Naive B cell (primary cell): ENCODE data around the gene ADAM10. TPM values are rescaled to one million over a fixed set of nuclear protein-coding genes. Genes with fewer than 3 reads are reported as not detected.

ENCODE experiments used
- ATAC-seq, 2 donors: fragments of 150-1000 bp; cut with Tn5 transposase; 2 replicates each; pipeline ENCODE4 v1.10.0; 2021; ENCODE audit warnings: low read depth in 2 of 2, mild to moderate bottlenecking in 2 of 2, moderate library complexity in 2 of 2
- DNase-seq: peaks from one replicate; pipeline ENCODE4 v3.0.0; 2022
- H3K27ac Mint-ChIP-seq, 6 donors: one replicate each; pipeline ENCODE4 v1.8.0; 2020 to 2022; ENCODE audit warnings: mild to moderate bottlenecking in 6 of 6, mixed read lengths in 6 of 6, moderate library complexity in 5 of 6, inconsistent platforms in 2 of 6
- H3K27me3 Mint-ChIP-seq, 3 donors: one replicate each; pipeline ENCODE4 v1.8.0; 2021 to 2022; ENCODE audit warnings: mixed read lengths in 3 of 3, mild to moderate bottlenecking in 1 of 3
- H3K36me3 Mint-ChIP-seq, 2 donors: one replicate each; pipeline ENCODE4 v1.8.0; 2020 to 2022; ENCODE audit warnings: mixed read lengths in 2 of 2, inconsistent platforms in 1 of 2, mild to moderate bottlenecking in 1 of 2
- H3K4me1 Mint-ChIP-seq, 3 donors: one replicate each; pipeline ENCODE4 v1.8.0; 2020 to 2022; ENCODE audit warnings: mixed read lengths in 3 of 3, inconsistent platforms in 1 of 3, mild to moderate bottlenecking in 1 of 3, moderate library complexity in 1 of 3
- H3K4me3 Mint-ChIP-seq, 8 donors: one replicate each; pipeline ENCODE4 v1.8.0; 2020 to 2022; ENCODE audit warnings: mild to moderate bottlenecking in 8 of 8, mixed read lengths in 8 of 8, moderate library complexity in 8 of 8, inconsistent platforms in 2 of 8
- H3K9me3 Mint-ChIP-seq, 7 donors: one replicate each; pipeline ENCODE4 v1.8.0; 2020 to 2022; ENCODE audit warnings: mixed read lengths in 7 of 7, mild to moderate bottlenecking in 5 of 7, inconsistent platforms in 2 of 7, moderate library complexity in 1 of 7
- polyA plus RNA-seq, 6 donors: library from polyadenylated mRNA; unstranded; fragments of 300-500 nt; fragmentation: Illumina TruSeq; gene quantifications; one replicate each; pipeline ENCODE4 v1.2.3, GENCODE V29; 2021; ENCODE audit warnings: low read depth in 6 of 6

Gene ADAM10
- polyA plus RNA-seq, 6 donors from 2014 or later, result 112 to 148 (median 126) TPM

GRCh38 chr15:58588096-58588495 lies 161.4 kb downstream of the ADAM10 start:
- H3K4me1 Mint-ChIP-seq, result peaks cover 13 to 21% (median 16%) of the 10 kb centered on the region in 3 donors
- DNase-seq (no peak), ATAC-seq (no peak)
- H3K27me3 Mint-ChIP-seq, result peaks cover 0 to 16% (median 9%) of the 10 kb centered on the region in 3 donors
- peaks cover 0 to 12% (median 4%) of the 10 kb centered on the region in 7 donors for H3K9me3 Mint-ChIP-seq
- H3K36me3 Mint-ChIP-seq, result peaks cover 0 to 6% of the 10 kb centered on the region in 2 donors
- H3K27ac Mint-ChIP-seq, result no peak overlapping the region
- H3K4me3 Mint-ChIP-seq, result no peak overlapping the region

GRCh38 chr15:58587486-58587885 lies 162.0 kb downstream of the ADAM10 start:
- no peak for DNase-seq

GRCh38 chr15:58585693-58586443 lies 163.6 kb downstream of the ADAM10 start:
- no peak for DNase-seq
- no peak for ATAC-seq
- Mint-ChIP-seq H3K9me3 (peaks cover 0 to 18% (median 9%) of the 10 kb centered on the region in 7 donors), H3K4me1 (peaks cover 13 to 21% (median 16%) of the 10 kb centered on the region in 3 donors), H3K36me3 (peaks cover 4 to 8% of the 10 kb centered on the region in 2 donors), H3K4me3 (peak overlapping the region in 1 of 8 donors; percentile 22), H3K27me3 (peaks cover 0 to 18% (median 9%) of the 10 kb centered on the region in 3 donors), H3K27ac (peak overlapping the region in 2 of 6 donors; percentile 42 to 71)

More at GRCh38 chr15:58587486-58587885, 162.0 kb downstream of the ADAM10 start:
- Mint-ChIP-seq H3K9me3 (peaks cover 0 to 16% (median 6%) of the 10 kb centered on the region in 7 donors), H3K27me3 (peaks cover 0 to 18% (median 9%) of the 10 kb centered on the region in 3 donors), H3K4me1 (peaks cover 13 to 21% (median 16%) of the 10 kb centered on the region in 3 donors), H3K36me3 (peaks cover 0 to 8% of the 10 kb centered on the region in 2 donors), H3K4me3 (no peak overlapping the region), H3K27ac (no peak overlapping the region)
- ATAC-seq, result no peak

- DNase-seq, result no peak
- ATAC-seq, result no peak
- Mint-ChIP-seq H3K4me3 (peak overlapping the region in 1 of 8 donors; percentile 50), H3K9me3 (peaks cover 0 to 18% (median 9%) of the 10 kb centered on the region in 7 donors), H3K27ac (peak overlapping the region in 1 of 6 donors; percentile 42), H3K27me3 (peaks cover 0 to 18% (median 9%) of the 10 kb centered on the region in 3 donors), H3K36me3 (peaks cover 4 to 8% of the 10 kb centered on the region in 2 donors), H3K4me1 (peaks cover 13 to 21% (median 16%) of the 10 kb centered on the region in 3 donors)
Observed at GRCh38 chr15:58584789-58585461, 164.6 kb downstream of the ADAM10 start.

- Mint-ChIP-seq H3K4me3 (no peak overlapping the region), H3K36me3 (peaks cover 4 to 8% of the 10 kb centered on the region in 2 donors), H3K4me1 (peaks cover 13 to 21% (median 16%) of the 10 kb centered on the region in 3 donors), H3K27me3 (peaks cover 0 to 18% (median 9%) of the 10 kb centered on the region in 3 donors), H3K27ac (no peak overlapping the region), H3K9me3 (peaks cover 0 to 18% (median 9%) of the 10 kb centered on the region in 7 donors)
- ATAC-seq (no peak), DNase-seq (no peak)
Observed at GRCh38 chr15:58583171-58583908, 166.2 kb downstream of the ADAM10 start.

GRCh38 chr15:58582160-58582559 lies 167.3 kb downstream of the ADAM10 start:
- Mint-ChIP-seq H3K36me3 (peaks cover 4 to 8% of the 10 kb centered on the region in 2 donors), H3K9me3 (peaks cover 0 to 20% (median 9%) of the 10 kb centered on the region in 7 donors), H3K4me1 (peaks cover 13 to 21% (median 16%) of the 10 kb centered on the region in 3 donors), H3K27me3 (peaks cover 0 to 18% (median 9%) of the 10 kb centered on the region in 3 donors), H3K27ac (no peak overlapping the region), H3K4me3 (no peak overlapping the region)
- ATAC-seq, result no peak
- DNase-seq, result no peak

GRCh38 chr15:58576657-58577056 lies 172.8 kb downstream of the ADAM10 start:
- H3K9me3 Mint-ChIP-seq, result peaks cover 0 to 4% (median 0%) of the 10 kb centered on the region in 7 donors
- no peak overlapping the region for H3K27ac Mint-ChIP-seq
- no peak overlapping the region for H3K4me3 Mint-ChIP-seq
- no peak for DNase-seq
- H3K4me1 Mint-ChIP-seq, result peaks cover 6 to 10% (median 7%) of the 10 kb centered on the region in 3 donors
- peaks cover 0 to 1% of the 10 kb centered on the region in 2 donors for H3K36me3 Mint-ChIP-seq
- no peaks in the 10 kb centered on the region for H3K27me3 Mint-ChIP-seq
- no peak for ATAC-seq

GRCh38 chr15:58575045-58575786 lies 174.3 kb downstream of the ADAM10 start:
- H3K9me3 Mint-ChIP-seq, result peaks cover 0 to 5% (median 0%) of the 10 kb centered on the region in 7 donors
- H3K4me3 Mint-ChIP-seq, result no peak overlapping the region
- H3K27me3 Mint-ChIP-seq, result no peaks in the 10 kb centered on the region
- H3K27ac Mint-ChIP-seq, result peak overlapping the region in 2 of 6 donors; percentile 49 to 87
- H3K4me1 Mint-ChIP-seq, result peaks cover 6 to 10% (median 7%) of the 10 kb centered on the region in 3 donors
- ATAC-seq (no peak), DNase-seq (no peak)
- no peaks in the 10 kb centered on the region for H3K36me3 Mint-ChIP-seq

- Mint-ChIP-seq H3K27ac (peak overlapping the region in 1 of 6 donors; percentile 87), H3K27me3 (no peaks in the 10 kb centered on the region), H3K36me3 (no peaks in the 10 kb centered on the region), H3K9me3 (peaks cover 0 to 11% (median 2%) of the 10 kb centered on the region in 7 donors), H3K4me1 (peaks cover 6 to 10% (median 7%) of the 10 kb centered on the region in 3 donors), H3K4me3 (no peak overlapping the region)
- no peak for DNase-seq
- no peak for ATAC-seq
Observed at GRCh38 chr15:58574631-58575030, 174.9 kb downstream of the ADAM10 start.

GRCh38 chr15:58573270-58573669 lies 176.2 kb downstream of the ADAM10 start:
- no peak overlapping the region for H3K27ac Mint-ChIP-seq
- H3K36me3 Mint-ChIP-seq, result no peaks in the 10 kb centered on the region
- no peaks in the 10 kb centered on the region for H3K27me3 Mint-ChIP-seq
- peaks cover 0 to 21% (median 3%) of the 10 kb centered on the region in 7 donors for H3K9me3 Mint-ChIP-seq
- H3K4me3 Mint-ChIP-seq, result no peak overlapping the region
- peaks cover 6 to 12% (median 7%) of the 10 kb centered on the region in 3 donors for H3K4me1 Mint-ChIP-seq
- DNase-seq (no peak), ATAC-seq (no peak)

- peaks cover 0 to 17% (median 3%) of the 10 kb centered on the region in 7 donors for H3K9me3 Mint-ChIP-seq
- peaks cover 6 to 16% (median 7%) of the 10 kb centered on the region in 3 donors for H3K4me1 Mint-ChIP-seq
- H3K27ac Mint-ChIP-seq, result no peak overlapping the region
- H3K4me3 Mint-ChIP-seq, result no peak overlapping the region
- DNase-seq, result no peak
- no peaks in the 10 kb centered on the region for H3K36me3 Mint-ChIP-seq
- H3K27me3 Mint-ChIP-seq, result no peaks in the 10 kb centered on the region
- no peak for ATAC-seq
Observed at GRCh38 chr15:58572521-58572920, 177.0 kb downstream of the ADAM10 start.

- Mint-ChIP-seq H3K27ac (no peak overlapping the region), H3K4me3 (no peak overlapping the region), H3K4me1 (peaks cover 6 to 16% (median 7%) of the 10 kb centered on the region in 3 donors), H3K9me3 (peaks cover 0 to 17% (median 3%) of the 10 kb centered on the region in 7 donors), H3K27me3 (no peaks in the 10 kb centered on the region), H3K36me3 (no peaks in the 10 kb centered on the region)
- DNase-seq, result no peak
- no peak for ATAC-seq
Observed at GRCh38 chr15:58571491-58571890, 178.0 kb downstream of the ADAM10 start.
